Measurements from ENCODE around the gene HERC4.

DNA sequence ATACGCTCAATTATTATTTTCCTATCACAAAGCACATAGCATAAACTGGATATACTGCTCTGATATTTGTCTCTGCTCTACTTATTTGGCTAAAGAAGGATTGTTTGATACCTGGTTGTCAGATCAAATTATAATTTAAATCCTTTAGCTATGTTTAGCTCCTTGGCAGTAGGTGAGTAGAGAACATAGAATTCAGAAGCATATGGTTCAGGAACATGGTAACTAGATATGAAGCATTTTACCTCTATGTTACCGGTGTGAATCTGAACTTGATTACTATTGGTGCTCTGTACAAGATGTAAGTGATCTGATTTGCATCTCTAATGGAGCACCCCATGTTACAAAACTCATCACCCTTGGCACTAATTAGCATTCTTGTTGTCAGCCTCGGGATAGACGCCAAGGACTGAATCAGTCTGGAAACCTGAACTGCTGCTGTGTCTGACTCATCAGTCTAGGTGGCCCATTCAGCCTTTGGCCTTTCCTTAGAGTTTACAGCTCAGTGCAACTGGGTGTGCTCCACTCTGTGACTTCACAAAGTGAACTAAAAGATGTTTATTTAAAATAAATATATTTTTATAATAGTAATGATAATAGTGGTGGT lies 21.9 kb upstream of the HERC4 start:
- TF ChIP-seq, protein P1, sequence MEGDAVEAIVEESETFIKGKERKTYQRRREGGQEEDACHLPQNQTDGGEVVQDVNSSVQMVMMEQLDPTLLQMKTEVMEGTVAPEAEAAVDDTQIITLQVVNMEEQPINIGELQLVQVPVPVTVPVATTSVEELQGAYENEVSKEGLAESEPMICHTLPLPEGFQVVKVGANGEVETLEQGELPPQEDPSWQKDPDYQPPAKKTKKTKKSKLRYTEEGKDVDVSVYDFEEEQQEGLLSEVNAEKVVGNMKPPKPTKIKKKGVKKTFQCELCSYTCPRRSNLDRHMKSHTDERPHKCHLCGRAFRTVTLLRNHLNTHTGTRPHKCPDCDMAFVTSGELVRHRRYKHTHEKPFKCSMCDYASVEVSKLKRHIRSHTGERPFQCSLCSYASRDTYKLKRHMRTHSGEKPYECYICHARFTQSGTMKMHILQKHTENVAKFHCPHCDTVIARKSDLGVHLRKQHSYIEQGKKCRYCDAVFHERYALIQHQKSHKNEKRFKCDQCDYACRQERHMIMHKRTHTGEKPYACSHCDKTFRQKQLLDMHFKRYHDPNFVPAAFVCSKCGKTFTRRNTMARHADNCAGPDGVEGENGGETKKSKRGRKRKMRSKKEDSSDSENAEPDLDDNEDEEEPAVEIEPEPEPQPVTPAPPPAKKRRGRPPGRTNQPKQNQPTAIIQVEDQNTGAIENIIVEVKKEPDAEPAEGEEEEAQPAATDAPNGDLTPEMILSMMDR (IDR thresholded peaks at IDR 0.05): no peak
- TF ChIP-seq EZH2 (IDR thresholded peaks at IDR 0.05): no peak

Data from neural progenitor cell (in vitro differentiated cells).